ENCODE data around the gene STRA8.
A peak's percentile ranks its signal among the peaks of the same experiment; 100 is the strongest.

Gene STRA8

DNA sequence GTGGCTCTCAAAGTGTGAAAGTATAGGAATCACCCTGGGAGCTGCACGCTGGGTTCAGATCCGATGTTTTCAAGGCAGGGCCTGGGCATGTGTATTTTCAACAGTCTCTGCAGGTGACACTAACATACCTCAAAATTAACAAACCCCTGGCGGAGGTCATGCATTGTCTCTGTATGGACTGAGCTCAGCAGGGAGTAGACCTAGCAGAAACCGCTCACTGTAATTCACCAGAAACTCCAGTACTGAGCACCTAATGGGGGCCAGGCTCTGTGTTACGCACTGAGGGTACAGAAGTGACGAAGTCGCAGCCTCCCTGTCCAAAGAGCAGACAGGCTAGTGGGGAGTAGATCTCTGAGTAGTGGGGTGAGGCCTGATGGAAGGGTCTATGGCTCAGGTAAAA lies 5.6 kb downstream of the STRA8 start:
- no peak for DNase-seq (ENCODE audit: low spot score)

DNA sequence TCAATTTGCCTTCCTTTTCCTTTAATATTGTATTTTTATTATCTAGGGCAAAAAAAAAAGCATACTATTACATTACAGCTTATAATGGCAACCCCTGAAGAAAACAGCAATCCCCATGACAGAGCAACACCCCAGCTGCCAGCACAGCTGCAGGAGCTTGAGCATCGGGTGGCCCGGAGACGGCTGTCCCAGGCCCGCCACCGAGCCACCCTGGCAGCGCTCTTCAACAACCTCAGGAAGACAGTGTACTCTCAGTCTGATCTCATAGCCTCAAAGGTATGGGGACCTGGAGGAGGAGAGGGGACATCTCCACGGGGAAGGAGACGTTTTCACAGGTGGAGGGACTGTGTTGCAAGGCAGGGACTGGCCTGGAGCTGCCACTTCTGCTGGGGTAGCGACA lies 6.8 kb downstream of the STRA8 start:
- peak; percentile 37 for DNase-seq (ENCODE audit: low spot score)

- DNase-seq (ENCODE audit: low spot score): no peak
Observed at GRCh38 chr7:135242096-135242684, 8.6 kb downstream of the STRA8 start.

DNA sequence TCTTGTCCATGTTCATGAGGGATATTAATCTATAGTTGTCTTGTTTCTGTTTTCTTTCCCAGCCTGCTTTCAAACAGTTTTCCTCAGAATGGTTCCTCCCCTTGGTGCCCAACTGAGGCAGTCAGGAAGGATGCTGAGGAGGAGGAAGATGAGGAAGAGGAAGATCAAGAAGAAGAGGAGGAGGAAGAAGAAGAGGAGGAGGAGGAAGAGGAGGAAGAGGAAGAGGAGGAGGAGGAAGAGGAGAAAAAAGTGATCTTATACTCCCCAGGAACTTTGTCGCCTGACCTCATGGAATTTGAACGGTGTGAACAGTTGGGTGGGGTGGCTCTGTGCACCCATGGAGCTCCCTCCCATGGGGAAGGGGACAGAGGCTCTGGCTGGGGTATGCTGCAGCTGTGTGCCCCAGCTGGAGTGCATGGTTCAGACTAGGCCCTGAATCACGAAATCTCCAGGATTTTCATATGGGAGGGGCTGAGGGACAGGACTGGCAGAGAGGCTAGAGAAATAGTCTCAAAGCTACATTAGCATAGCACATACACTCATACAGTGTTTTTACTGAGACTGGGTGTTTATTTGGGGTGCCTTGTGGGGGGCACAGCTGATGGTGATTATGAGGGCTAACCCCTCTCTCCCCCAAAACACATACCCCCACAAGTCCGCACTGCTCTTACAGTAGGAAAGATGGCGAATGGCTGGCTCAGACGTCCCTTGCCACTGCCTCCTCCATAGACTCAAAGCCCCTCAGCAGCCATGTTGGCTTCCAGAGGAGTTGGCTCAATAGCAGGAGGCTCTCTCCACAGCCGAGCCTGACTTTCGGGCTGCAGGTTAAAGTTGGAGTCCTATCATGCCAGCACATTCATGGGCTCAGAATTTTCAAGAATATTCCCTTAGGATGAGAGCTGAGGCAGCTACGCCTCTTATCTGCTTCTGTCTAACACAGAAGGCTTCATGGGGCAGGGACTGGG lies 11.9 kb downstream of the STRA8 start:
- DNase-seq (ENCODE audit: low spot score): no peak

- no peak for DNase-seq (ENCODE audit: low spot score)
Observed at GRCh38 chr7:135246191-135246825, 12.7 kb downstream of the STRA8 start.

- no peak for DNase-seq (ENCODE audit: low spot score)
Observed at GRCh38 chr7:135247746-135248471, 14.3 kb downstream of the STRA8 start.

DNA sequence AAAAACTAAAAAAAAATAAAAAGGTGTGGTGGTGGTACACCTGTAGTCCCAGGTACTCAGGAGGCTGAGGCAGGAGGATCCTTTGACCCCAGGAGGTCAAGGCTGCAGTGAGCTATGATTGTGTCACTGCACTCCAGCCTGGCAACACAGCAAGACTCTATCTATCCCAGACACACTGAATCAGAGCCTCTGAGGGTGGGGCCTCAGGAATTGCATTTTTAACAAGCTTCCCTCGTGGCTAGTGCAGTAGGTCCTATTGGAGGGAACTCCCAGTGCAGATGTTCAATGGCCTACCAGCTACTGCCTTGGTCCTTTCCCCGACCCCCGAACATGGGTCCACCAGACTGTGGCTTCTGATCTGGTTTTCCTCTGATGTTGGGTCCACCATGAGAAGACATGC lies 14.9 kb downstream of the STRA8 start:
- no peak for DNase-seq (ENCODE audit: low spot score)

DNA sequence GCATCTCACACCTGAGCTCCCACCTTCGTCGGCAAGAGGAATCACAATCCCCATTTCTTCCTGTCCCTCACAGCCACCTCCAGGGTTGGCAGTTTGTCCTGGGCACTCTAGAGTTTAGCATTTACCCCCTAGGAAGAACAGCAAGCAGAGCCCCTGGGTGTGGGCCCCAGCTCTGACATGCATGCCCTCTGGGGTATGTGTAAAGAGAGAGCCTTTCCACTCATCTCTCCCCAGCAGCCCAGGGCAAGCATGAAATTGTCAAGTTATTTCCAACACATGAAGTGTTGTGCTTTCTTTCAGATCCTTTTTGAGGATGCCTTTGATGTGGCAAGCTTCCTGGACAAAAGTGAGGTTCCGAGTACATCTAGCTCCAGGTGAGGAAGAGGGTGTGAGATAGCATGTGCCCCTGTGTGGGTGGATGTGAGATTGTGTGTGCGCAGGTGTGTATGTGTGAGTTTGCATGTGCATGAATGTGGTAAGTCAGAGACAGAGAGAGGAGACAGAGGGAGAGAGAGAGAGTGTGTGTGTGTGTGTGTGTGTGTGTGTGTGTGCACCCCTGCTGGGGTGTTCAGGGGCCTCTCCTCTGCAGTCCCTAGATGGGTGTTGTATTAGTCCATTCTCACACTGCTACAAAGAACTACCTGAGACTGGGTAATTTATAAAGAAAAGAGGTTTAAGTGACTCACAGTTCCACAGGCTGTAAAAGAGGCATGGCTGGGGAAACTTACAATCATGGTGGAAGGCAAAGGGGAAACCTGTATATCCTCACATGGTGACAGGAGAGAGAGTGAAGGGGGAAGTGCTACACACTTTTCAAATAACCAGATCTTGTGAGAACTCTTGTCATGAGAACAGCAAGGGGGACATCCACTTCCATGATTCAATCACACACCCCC lies 18.1 kb downstream of the STRA8 start:
- no peak for DNase-seq (ENCODE audit: low spot score)

GRCh38 chr7:135253851-135254771 lies 20.5 kb downstream of the STRA8 start:
- DNase-seq (ENCODE audit: low spot score): peak; percentile 97

GRCh38 chr7:135257790-135258189 lies 24.2 kb downstream of the STRA8 start:
- no peak for DNase-seq (ENCODE audit: low spot score)

GRCh38 chr7:135258585-135258984 lies 24.9 kb downstream of the STRA8 start:
- DNase-seq (ENCODE audit: low spot score): no peak

- DNase-seq (ENCODE audit: low spot score): no peak
Observed at GRCh38 chr7:135259702-135260101, 26.1 kb downstream of the STRA8 start.

- no peak for DNase-seq (ENCODE audit: low spot score)
Observed at GRCh38 chr7:135260470-135260869, 26.8 kb downstream of the STRA8 start.

GRCh38 chr7:135260930-135261721 lies 27.5 kb downstream of the STRA8 start:
- peak; percentile 94 for DNase-seq (ENCODE audit: low spot score)

DNA sequence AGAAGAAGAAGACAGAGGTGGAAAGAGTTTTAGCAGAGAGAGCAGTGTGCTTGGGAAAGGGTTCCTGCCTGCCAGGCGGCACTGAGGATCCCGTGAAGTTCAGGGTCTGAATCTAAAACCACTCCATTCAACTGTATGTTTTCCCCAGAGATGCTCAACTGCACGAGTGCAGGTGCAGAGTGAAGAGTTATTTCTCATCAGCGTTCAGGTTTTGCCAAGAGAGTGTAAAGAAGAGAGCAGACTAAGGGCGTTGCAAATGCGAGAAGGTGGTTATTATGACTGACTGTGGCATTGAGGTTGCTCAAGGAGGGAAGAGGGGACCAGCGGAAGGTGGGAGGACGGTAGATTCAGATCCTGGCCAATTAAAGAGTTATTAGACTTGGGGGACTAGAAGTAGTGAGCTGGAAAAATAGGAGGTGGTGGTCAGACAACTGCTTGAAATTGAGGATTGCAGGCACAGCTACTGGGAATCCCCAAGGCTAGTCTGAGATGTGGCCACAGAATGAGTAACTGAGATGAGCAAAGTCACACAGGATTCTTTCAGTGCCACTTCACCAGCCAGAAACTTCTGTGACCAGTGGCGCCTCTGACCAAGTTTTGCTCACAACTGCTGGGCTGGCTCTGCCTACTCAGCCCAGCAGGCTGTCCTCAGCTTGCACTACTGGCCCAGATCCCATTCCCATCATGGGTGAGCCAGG lies 29.1 kb downstream of the STRA8 start:
- no peak for DNase-seq (ENCODE audit: low spot score)

DNA sequence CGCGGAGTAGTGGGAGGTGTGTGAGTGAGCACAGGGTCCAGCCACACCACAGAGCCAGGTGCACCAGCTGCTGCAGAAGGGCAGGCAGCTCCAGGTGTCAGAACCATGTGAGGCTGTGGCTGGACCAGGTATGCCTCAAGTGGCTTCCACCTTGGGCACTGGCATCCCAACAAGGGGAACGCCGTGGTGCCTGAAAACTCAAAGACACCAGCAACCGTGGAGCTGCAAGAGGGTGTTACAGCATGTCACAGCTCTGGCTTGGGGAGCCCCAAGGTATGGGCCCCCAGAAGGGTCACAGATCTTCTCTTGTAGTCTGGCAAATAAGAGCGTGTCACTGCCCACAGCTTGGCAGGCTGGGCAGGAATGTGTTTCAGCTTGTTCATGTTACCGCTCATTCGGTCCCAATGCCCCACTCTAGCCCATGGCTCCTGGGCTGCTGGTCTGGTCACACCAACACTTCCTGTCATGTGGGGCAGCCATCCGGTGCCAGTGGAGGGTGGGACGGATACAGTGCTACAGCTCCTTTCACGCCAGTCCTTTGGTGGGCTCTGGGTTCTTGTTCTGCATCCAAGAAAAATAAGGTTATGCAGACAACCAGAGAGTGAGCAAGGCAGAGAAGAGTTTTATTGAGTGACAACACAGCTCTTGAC lies 29.8 kb downstream of the STRA8 start:
- DNase-seq (ENCODE audit: low spot score): no peak

- DNase-seq (ENCODE audit: low spot score): no peak
Observed at GRCh38 chr7:135265637-135266036, 32.0 kb downstream of the STRA8 start.

DNA sequence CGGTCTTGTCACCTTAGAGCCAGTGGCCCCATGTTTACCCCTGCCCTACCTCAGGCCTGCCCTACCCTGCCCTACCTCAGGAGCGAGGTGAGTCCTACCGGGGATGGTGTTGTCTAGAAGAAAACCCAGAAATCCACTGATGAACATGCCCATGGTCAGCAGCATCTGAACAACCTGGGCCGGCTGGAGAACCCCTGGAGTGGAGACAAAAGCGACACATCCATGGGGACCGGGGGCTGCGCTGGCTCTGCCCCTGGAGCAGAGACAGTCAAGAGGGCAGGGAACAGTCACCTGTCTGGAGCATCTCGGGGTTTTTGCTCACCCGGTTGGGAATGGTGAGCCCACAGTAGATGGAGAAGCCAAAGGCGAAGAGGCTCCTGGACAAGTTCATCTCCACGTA lies 36.3 kb downstream of the STRA8 start:
- DNase-seq (ENCODE audit: low spot score): no peak
